Measurements from ENCODE around the gene DMD.
"Not testable (repeated sequence)": the region's sequence is repeated elsewhere in the genome, so short reads cannot be mapped to it uniquely, and the experiment has no call there.

DMD gene

GRCh38 chrX:33149085-33149484 lies 62.3 kb downstream of the DMD start:
- DNase-seq, result no peak

GRCh38 chrX:33142331-33142730 lies 69.0 kb downstream of the DMD start:
- no peak for DNase-seq

- no peak for DNase-seq
Measured at GRCh38 chrX:33138677-33139249, 72.6 kb downstream of the DMD start.

- no peak for DNase-seq
Measured at GRCh38 chrX:33134164-33134563, 77.2 kb downstream of the DMD start.

GRCh38 chrX:33133320-33133719 lies 78.0 kb downstream of the DMD start:
- no peak for DNase-seq

- no peak for DNase-seq
Measured at GRCh38 chrX:33132569-33132968, 78.8 kb downstream of the DMD start.

- no peak for DNase-seq
Measured at GRCh38 chrX:33129607-33130006, 81.7 kb downstream of the DMD start.

GRCh38 chrX:33128048-33128805 lies 83.1 kb downstream of the DMD start:
- DNase-seq, result no peak

- DNase-seq, result no peak
Measured at GRCh38 chrX:33126469-33126868, 84.9 kb downstream of the DMD start.

- DNase-seq, result no peak
Measured at GRCh38 chrX:33109858-33110257, 101.5 kb downstream of the DMD start.

GRCh38 chrX:33106737-33107136 lies 104.6 kb downstream of the DMD start:
- DNase-seq, result no peak

- DNase-seq, result no peak
Measured at GRCh38 chrX:33095079-33095478, 116.3 kb downstream of the DMD start.

GRCh38 chrX:33087411-33087810 lies 123.9 kb downstream of the DMD start:
- DNase-seq, result no peak

- DNase-seq, result no peak
Measured at GRCh38 chrX:33086886-33087285, 124.5 kb downstream of the DMD start.

- no peak for DNase-seq
Measured at GRCh38 chrX:33082371-33082770, 129.0 kb downstream of the DMD start.

- DNase-seq, result no peak
Measured at GRCh38 chrX:33078273-33078672, 133.1 kb downstream of the DMD start.

- not testable (repeated sequence) for DNase-seq
Measured at GRCh38 chrX:33073660-33074059, 137.7 kb downstream of the DMD start.

- DNase-seq, result no peak
Measured at GRCh38 chrX:33065415-33065814, 145.9 kb downstream of the DMD start.

GRCh38 chrX:33062041-33062440 lies 149.3 kb downstream of the DMD start:
- no peak for DNase-seq

- no peak for DNase-seq
Measured at GRCh38 chrX:33053001-33053400, 158.3 kb downstream of the DMD start.

- DNase-seq, result no peak
Measured at GRCh38 chrX:33045882-33046281, 165.5 kb downstream of the DMD start.

GRCh38 chrX:33045245-33045644 lies 166.1 kb downstream of the DMD start:
- DNase-seq, result no peak

GRCh38 chrX:33041141-33041540 lies 170.2 kb downstream of the DMD start:
- DNase-seq, result no peak

- DNase-seq, result no peak
Measured at GRCh38 chrX:33032700-33033099, 178.6 kb downstream of the DMD start.

- DNase-seq, result no peak
Measured at GRCh38 chrX:33014949-33015348, 196.4 kb downstream of the DMD start.
